ENCODE data around the gene KIF1C.

DNA sequence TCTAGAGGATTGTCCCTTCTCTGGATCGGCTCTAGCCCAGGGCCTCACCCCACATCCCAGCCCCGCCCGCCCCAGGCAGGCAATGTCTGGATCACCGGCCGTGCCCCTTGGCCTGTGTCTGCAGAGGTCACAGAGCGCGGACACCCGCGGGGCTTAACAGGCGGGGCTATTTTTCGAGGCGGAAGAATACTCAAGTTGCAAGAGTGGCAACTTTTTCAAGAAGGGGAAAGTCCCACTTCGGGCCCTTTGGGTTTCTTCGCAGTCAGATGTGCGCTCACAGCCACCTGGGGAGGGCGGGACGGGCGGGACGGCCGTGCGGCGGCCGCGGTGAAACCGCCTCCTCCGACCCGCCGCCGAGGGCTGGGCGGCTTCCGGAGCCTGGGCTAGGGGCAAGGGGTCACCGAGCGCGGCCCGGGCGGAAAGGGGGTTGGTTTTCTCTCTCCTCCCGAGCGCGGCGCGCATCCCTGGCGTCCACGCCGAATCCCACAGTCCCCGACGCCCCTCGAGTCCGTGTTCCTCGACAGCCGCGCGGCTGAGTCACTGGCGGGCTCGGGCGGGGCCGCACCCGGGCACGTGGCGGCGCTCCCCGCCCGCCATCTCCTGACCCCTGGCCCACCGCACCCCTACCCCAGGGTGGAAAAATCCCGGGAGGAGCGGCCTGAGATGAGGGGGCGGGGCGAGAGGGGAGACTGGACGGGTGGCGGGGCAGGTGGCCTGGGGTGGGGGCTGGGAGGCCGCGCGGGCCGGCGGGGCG is 48.3 kb upstream of the KIF1C start:
- TF ChIP-seq, protein P1, sequence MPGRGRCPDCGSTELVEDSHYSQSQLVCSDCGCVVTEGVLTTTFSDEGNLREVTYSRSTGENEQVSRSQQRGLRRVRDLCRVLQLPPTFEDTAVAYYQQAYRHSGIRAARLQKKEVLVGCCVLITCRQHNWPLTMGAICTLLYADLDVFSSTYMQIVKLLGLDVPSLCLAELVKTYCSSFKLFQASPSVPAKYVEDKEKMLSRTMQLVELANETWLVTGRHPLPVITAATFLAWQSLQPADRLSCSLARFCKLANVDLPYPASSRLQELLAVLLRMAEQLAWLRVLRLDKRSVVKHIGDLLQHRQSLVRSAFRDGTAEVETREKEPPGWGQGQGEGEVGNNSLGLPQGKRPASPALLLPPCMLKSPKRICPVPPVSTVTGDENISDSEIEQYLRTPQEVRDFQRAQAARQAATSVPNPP (IDR thresholded peaks at IDR 0.05; ENCODE audit: borderline replicate concordance, insufficient read depth, insufficient read length): no peak
- TF ChIP-seq LARP7 (IDR thresholded peaks at IDR 0.05) (no peak), POLR2AphosphoS5 (IDR thresholded peaks at IDR 0.05; ENCODE audit: control insufficient read depth, insufficient read depth, low read depth, low read length) (no peak), ZNF77 (CRISPR knock-in tag; IDR thresholded peaks at IDR 0.05) (no peak), ZKSCAN8 (CRISPR knock-in tag; IDR thresholded peaks at IDR 0.05) (no peak), NRF1 (conservative IDR thresholded peaks at IDR 0.05 in 1 of 2, IDR thresholded peaks at IDR 0.05 in 1 of 2) (no peak), POLR2AphosphoS2 (IDR thresholded peaks at IDR 0.05; ENCODE audit: low read length) (no peak), HDAC6 (IDR thresholded peaks at IDR 0.05; ENCODE audit: low read depth, low read length) (no peak), ARID1B (IDR thresholded peaks at IDR 0.05) (no peak)
- TF ChIP-seq, protein P2, sequence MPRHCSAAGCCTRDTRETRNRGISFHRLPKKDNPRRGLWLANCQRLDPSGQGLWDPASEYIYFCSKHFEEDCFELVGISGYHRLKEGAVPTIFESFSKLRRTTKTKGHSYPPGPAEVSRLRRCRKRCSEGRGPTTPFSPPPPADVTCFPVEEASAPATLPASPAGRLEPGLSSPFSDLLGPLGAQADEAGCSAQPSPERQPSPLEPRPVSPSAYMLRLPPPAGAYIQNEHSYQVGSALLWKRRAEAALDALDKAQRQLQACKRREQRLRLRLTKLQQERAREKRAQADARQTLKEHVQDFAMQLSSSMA (CRISPR knock-in tag; IDR thresholded peaks at IDR 0.05): no peak
- TF ChIP-seq, protein P3, sequence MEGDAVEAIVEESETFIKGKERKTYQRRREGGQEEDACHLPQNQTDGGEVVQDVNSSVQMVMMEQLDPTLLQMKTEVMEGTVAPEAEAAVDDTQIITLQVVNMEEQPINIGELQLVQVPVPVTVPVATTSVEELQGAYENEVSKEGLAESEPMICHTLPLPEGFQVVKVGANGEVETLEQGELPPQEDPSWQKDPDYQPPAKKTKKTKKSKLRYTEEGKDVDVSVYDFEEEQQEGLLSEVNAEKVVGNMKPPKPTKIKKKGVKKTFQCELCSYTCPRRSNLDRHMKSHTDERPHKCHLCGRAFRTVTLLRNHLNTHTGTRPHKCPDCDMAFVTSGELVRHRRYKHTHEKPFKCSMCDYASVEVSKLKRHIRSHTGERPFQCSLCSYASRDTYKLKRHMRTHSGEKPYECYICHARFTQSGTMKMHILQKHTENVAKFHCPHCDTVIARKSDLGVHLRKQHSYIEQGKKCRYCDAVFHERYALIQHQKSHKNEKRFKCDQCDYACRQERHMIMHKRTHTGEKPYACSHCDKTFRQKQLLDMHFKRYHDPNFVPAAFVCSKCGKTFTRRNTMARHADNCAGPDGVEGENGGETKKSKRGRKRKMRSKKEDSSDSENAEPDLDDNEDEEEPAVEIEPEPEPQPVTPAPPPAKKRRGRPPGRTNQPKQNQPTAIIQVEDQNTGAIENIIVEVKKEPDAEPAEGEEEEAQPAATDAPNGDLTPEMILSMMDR (IDR thresholded peaks at IDR 0.05 in 2 of 3, conservative IDR thresholded peaks at IDR 0.05 in 1 of 3; ENCODE audit: insufficient read depth in 2 of 3, low read depth in 1 of 3, low read length in 3 of 3): no peak

Data from K562 (cell line).